ENCODE data around the gene RBP4.

RBP4 gene

GRCh38 chr10:93628858-93629257 lies 27.8 kb upstream of the RBP4 start:
- no peak overlapping the region for H2AFZ ChIP-seq (ENCODE audit: low read depth)
- H3K4me2 ChIP-seq, result no peak overlapping the region
- H4K20me1 ChIP-seq (ENCODE audit: insufficient read depth), result no peaks in the 10 kb centered on the region
- TF ChIP-seq, protein P1, sequence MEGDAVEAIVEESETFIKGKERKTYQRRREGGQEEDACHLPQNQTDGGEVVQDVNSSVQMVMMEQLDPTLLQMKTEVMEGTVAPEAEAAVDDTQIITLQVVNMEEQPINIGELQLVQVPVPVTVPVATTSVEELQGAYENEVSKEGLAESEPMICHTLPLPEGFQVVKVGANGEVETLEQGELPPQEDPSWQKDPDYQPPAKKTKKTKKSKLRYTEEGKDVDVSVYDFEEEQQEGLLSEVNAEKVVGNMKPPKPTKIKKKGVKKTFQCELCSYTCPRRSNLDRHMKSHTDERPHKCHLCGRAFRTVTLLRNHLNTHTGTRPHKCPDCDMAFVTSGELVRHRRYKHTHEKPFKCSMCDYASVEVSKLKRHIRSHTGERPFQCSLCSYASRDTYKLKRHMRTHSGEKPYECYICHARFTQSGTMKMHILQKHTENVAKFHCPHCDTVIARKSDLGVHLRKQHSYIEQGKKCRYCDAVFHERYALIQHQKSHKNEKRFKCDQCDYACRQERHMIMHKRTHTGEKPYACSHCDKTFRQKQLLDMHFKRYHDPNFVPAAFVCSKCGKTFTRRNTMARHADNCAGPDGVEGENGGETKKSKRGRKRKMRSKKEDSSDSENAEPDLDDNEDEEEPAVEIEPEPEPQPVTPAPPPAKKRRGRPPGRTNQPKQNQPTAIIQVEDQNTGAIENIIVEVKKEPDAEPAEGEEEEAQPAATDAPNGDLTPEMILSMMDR (conservative IDR thresholded peaks at IDR 0.05; ENCODE audit: low read depth, low read length), result no peak
- no peaks in the 10 kb centered on the region for H3K79me2 ChIP-seq (ENCODE audit: insufficient read depth, low read depth)
- H3K27me3 ChIP-seq (ENCODE audit: insufficient read depth, low read depth), result no peaks in the 10 kb centered on the region
- no peaks in the 10 kb centered on the region for H3K36me3 ChIP-seq (ENCODE audit: insufficient read depth)
- H3K4me1 ChIP-seq (ENCODE audit: low read depth, poor library complexity, severe bottlenecking), result no peaks in the 10 kb centered on the region
- H3K9ac ChIP-seq, result no peak overlapping the region
- H3K4me3 ChIP-seq (IDR thresholded peaks at IDR 0.05; ENCODE audit: insufficient read depth, low read depth, low read length), result no peak overlapping the region
- H3K27ac ChIP-seq, result no peak overlapping the region

DNA sequence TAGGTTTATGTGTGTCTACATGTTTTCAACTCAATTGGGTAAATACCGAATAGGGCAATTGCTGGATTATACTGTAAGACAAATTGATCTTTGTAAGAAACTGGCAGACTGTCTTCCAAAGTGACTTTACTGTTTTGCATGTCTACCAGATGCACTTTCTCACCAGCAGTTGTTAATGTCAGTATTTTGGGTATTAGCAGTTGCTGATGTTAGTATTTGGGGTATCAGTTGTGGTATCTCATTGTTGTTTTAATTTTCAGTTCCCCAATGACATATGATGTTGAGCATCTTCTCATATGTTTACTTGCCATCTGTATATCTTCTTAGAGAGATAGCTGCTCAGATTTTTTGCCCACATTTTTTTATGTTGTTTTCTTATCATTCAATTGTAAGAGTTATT lies 21.9 kb upstream of the RBP4 start:
- no peaks in the 10 kb centered on the region for H3K79me2 ChIP-seq (ENCODE audit: insufficient read depth, low read depth)
- no peak overlapping the region for H3K27ac ChIP-seq
- H4K20me1 ChIP-seq (ENCODE audit: insufficient read depth), result no peaks in the 10 kb centered on the region
- TF ChIP-seq, protein P1 (conservative IDR thresholded peaks at IDR 0.05; ENCODE audit: low read depth, low read length), result no peak
- no peak overlapping the region for H3K4me2 ChIP-seq
- H3K4me1 ChIP-seq (ENCODE audit: low read depth, poor library complexity, severe bottlenecking), result no peaks in the 10 kb centered on the region
- no peak overlapping the region for H2AFZ ChIP-seq (ENCODE audit: low read depth)
- H3K27me3 ChIP-seq (ENCODE audit: insufficient read depth, low read depth), result no peaks in the 10 kb centered on the region
- H3K9ac ChIP-seq, result no peak overlapping the region
- H3K4me3 ChIP-seq (IDR thresholded peaks at IDR 0.05; ENCODE audit: insufficient read depth, low read depth, low read length), result no peak overlapping the region
- H3K36me3 ChIP-seq (ENCODE audit: insufficient read depth), result no peaks in the 10 kb centered on the region

DNA sequence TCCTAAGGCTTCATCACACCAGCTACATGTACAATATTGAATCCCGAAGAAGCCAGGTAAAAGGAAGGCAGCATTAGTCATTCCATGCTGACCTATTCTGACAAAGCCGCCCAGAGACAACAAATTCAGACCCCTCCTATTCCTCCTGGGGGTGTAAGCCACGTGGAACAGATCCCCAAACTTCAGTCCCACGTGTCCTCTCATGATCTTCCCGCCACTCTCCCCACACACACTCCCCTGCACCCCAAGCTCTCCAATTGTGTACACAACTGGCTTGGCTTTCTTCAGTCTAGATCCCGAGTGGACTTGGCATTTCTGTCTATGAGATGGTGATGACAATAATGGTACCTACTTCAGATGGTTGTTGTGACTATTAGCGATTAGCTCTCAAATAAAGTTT lies 19.9 kb upstream of the RBP4 start:
- Histone ChIP-seq H3K79me2 (ENCODE audit: insufficient read depth, low read depth) (no peaks in the 10 kb centered on the region), H4K20me1 (ENCODE audit: insufficient read depth) (no peaks in the 10 kb centered on the region), H3K4me3 (IDR thresholded peaks at IDR 0.05; ENCODE audit: insufficient read depth, low read depth, low read length) (no peak overlapping the region), H3K36me3 (ENCODE audit: insufficient read depth) (no peaks in the 10 kb centered on the region), H3K27ac (no peak overlapping the region), H3K4me2 (no peak overlapping the region), H3K27me3 (ENCODE audit: insufficient read depth, low read depth) (no peaks in the 10 kb centered on the region), H3K9ac (no peak overlapping the region), H2AFZ (ENCODE audit: low read depth) (no peak overlapping the region), H3K4me1 (ENCODE audit: low read depth, poor library complexity, severe bottlenecking) (no peaks in the 10 kb centered on the region)
- TF ChIP-seq, protein P1 (conservative IDR thresholded peaks at IDR 0.05; ENCODE audit: low read depth, low read length), result no peak

DNA sequence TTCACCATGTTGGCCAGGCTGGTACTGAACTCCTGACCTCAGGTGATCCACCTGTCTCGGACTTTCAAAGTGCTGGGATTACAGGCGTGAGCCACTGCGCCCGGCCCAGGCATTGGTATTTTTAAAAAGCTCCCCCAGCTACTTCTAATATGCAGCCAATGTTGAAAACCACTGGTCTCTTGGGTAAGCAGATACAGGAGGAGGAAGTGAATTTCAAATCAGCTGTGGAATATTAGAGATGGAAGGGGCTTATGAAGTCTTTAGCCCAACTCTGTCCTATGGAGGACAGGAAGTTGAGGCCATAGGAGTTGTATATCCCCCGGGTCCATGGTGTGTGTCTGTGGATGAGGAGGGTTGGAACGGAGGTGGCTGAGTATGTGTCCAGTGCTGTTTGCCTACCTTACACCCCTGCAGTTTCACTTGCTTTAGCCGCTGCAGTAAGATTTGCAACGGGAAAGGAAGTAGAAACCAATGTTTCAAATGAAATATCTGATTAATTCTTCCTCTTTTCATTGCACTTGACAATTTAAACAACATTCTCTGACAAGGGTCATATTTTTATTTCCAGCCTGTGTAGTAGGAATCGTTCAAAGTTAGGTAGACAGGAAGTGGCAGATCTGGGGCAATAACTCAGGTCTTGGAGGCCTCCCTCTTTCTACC lies 14.7 kb upstream of the RBP4 start:
- no peak overlapping the region for H3K4me3 ChIP-seq (IDR thresholded peaks at IDR 0.05; ENCODE audit: insufficient read depth, low read depth, low read length)
- H3K79me2 ChIP-seq (ENCODE audit: insufficient read depth, low read depth), result no peaks in the 10 kb centered on the region
- H4K20me1 ChIP-seq (ENCODE audit: insufficient read depth), result no peaks in the 10 kb centered on the region
- H3K9ac ChIP-seq, result no peak overlapping the region
- no peak overlapping the region for H2AFZ ChIP-seq (ENCODE audit: low read depth)
- no peak overlapping the region for H3K4me2 ChIP-seq
- no peaks in the 10 kb centered on the region for H3K4me1 ChIP-seq (ENCODE audit: low read depth, poor library complexity, severe bottlenecking)
- H3K27me3 ChIP-seq (ENCODE audit: insufficient read depth, low read depth), result no peaks in the 10 kb centered on the region
- H3K36me3 ChIP-seq (ENCODE audit: insufficient read depth), result no peaks in the 10 kb centered on the region
- TF ChIP-seq, protein P1 (conservative IDR thresholded peaks at IDR 0.05; ENCODE audit: low read depth, low read length), result no peak
- H3K27ac ChIP-seq, result no peak overlapping the region
